ENCODE measurements around the gene SH3D19.

The SH3D19 gene

GRCh38 chr4:151175233-151175632, 150.2 kb downstream of the SH3D19 start:
- DNase-seq (ENCODE audit: low read depth) = no peak
- H3K4me3 ChIP-seq (ENCODE audit: low read depth, low read length) = no peak overlapping the region
- TF ChIP-seq, protein P1, sequence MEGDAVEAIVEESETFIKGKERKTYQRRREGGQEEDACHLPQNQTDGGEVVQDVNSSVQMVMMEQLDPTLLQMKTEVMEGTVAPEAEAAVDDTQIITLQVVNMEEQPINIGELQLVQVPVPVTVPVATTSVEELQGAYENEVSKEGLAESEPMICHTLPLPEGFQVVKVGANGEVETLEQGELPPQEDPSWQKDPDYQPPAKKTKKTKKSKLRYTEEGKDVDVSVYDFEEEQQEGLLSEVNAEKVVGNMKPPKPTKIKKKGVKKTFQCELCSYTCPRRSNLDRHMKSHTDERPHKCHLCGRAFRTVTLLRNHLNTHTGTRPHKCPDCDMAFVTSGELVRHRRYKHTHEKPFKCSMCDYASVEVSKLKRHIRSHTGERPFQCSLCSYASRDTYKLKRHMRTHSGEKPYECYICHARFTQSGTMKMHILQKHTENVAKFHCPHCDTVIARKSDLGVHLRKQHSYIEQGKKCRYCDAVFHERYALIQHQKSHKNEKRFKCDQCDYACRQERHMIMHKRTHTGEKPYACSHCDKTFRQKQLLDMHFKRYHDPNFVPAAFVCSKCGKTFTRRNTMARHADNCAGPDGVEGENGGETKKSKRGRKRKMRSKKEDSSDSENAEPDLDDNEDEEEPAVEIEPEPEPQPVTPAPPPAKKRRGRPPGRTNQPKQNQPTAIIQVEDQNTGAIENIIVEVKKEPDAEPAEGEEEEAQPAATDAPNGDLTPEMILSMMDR (IDR thresholded peaks at IDR 0.05; ENCODE audit: insufficient read depth, low read depth, low read length, missing control alignments) = no peak

DNA sequence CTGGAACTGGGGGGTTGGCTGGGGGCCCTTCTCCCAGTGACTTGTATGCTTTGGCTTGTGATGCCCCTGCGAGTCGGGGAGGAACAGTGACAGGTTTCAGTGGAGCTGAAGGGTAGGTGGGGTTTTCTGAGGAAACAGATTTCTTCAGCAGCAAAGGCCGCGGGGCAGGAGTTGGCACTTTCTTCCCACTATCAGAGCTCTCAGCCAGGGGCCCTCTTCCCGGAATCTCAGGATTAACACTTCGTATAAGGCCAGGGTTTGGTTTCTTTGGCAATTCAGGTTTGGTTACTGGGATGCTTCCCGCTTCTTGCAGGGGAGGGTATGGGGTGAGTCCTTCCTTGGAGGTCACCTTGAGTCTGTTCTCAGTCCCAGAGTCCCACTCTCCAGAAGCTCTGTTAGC, 150.6 kb downstream of the SH3D19 start:
- DNase-seq (ENCODE audit: low read depth) = no peak
- no peak overlapping the region for H3K4me3 ChIP-seq (ENCODE audit: low read depth, low read length)
- TF ChIP-seq, protein P1 (IDR thresholded peaks at IDR 0.05; ENCODE audit: insufficient read depth, low read depth, low read length, missing control alignments) = no peak

- TF ChIP-seq, protein P1 (IDR thresholded peaks at IDR 0.05; ENCODE audit: insufficient read depth, low read depth, low read length, missing control alignments) = no peak
- DNase-seq (ENCODE audit: low read depth) = no peak
- no peak overlapping the region for H3K4me3 ChIP-seq (ENCODE audit: low read depth, low read length)
Measured at GRCh38 chr4:151173871-151174270, 151.5 kb downstream of the SH3D19 start.

DNA sequence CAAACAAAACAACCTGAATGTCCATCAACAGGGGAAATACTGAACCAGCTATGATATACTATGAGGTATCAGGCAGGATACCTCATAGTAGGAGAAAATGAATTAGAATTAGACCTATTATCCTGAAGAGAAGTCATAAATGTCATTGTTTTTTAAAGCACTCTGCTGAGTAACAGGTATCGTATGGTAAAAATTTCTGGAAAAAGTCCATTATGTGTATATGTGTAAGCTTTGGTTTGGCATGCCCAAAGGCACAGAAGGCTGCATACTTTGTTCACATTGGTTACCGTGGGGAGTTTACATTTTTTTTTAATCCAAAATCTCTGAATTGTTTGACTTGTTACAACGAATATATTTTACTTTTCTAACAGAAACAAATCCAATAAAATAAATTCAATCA, 155.5 kb downstream of the SH3D19 start:
- no peak overlapping the region for H3K4me3 ChIP-seq (ENCODE audit: low read depth, low read length)
- no peak for DNase-seq (ENCODE audit: low read depth)
- TF ChIP-seq, protein P1 (IDR thresholded peaks at IDR 0.05; ENCODE audit: insufficient read depth, low read depth, low read length, missing control alignments) = no peak

DNA sequence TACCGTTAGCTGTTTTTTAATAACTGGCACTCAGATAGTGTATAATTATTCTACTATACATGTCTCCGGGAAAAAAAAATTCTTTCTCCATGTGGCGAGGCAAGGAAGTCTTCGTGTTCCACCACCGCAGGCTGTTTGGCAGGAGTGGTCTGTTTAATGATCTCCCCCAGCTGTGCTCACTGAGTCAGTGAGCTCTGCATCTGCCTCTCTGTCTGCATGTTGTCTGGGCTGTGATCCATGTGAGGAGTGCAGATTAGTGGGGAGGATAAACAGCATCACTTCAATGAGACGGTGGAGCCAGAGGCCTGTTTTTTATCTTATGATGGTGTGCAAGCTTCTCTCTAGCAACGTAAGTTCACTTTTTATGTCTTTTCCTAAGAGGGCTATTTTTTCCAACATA, 156.2 kb downstream of the SH3D19 start:
- H3K4me3 ChIP-seq (ENCODE audit: low read depth, low read length) = no peak overlapping the region
- TF ChIP-seq, protein P1 (IDR thresholded peaks at IDR 0.05; ENCODE audit: insufficient read depth, low read depth, low read length, missing control alignments) = no peak
- DNase-seq (ENCODE audit: low read depth) = no peak

DNA sequence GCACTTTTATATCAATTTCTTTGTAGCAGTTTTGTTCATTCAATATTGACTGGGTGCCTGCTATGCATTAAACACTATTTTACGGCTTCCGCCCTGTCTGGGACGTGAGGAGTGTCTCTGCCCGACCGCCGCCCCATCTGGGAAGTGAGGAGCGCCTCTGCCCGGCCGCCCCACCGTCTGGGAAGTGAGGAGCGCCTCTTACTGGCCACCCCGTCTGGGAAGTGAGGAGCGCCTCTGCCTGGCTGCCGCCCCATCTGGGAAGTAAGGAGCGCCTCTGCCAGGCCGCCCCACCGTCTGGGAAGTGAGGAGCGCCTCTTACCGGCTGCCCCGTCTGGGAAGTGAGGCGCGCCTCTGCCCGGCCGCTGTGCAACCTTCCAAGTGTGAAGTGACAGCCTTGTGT, 157.8 kb downstream of the SH3D19 start:
- DNase-seq (ENCODE audit: low read depth) = no peak
- no peak overlapping the region for H3K4me3 ChIP-seq (ENCODE audit: low read depth, low read length)
- TF ChIP-seq, protein P1 (IDR thresholded peaks at IDR 0.05; ENCODE audit: insufficient read depth, low read depth, low read length, missing control alignments) = no peak

DNA sequence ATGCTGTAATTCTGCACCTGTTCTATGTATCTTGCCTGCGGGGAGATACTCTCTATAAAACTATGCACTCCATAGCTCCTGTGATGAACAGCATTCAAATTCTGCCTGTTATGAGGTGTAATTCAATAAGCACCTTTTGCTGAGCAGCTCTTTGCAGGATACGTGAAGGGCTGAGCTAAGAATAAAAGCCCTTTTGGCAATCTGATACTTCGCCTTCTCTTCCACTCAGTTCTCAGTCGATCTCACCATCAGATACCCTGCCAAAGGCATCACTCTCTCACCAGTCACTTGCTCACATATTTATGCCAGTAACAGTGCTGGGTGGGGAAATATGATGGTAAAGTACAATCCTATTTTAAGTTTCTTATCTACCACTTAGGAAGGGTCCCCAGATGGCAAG, 158.8 kb downstream of the SH3D19 start:
- H3K4me3 ChIP-seq (ENCODE audit: low read depth, low read length) = no peak overlapping the region
- no peak for DNase-seq (ENCODE audit: low read depth)
- TF ChIP-seq, protein P1 (IDR thresholded peaks at IDR 0.05; ENCODE audit: insufficient read depth, low read depth, low read length, missing control alignments) = no peak
